ENCODE measurements around the gene PRKX.

Gene PRKX

GRCh38 chrX:3599802-3600430 lies 113.5 kb downstream of the PRKX start:
- Histone ChIP-seq H3K9me3 (ENCODE audit: insufficient read depth, low read length) (no peaks in the 10 kb centered on the region), H3K36me3 (ENCODE audit: low read length) (no peaks in the 10 kb centered on the region), H3K27ac (ENCODE audit: low read depth, low read length) (no peak overlapping the region), H3F3A (ENCODE audit: insufficient read depth) (no peaks in the 10 kb centered on the region), H3K9me2 (replicated peaks; ENCODE audit: insufficient read depth, low read length) (no peaks in the 10 kb centered on the region), H3K9ac (ENCODE audit: low read length) (no peak overlapping the region), H4K20me1 (ENCODE audit: low read depth, low read length) (no peaks in the 10 kb centered on the region), H3K4me3 (ENCODE audit: insufficient read depth, low read length, poor library complexity, severe bottlenecking) (no peak overlapping the region), H2AFZ (ENCODE audit: low read depth, low read length, severe bottlenecking) (no peak overlapping the region), H3K27me3 (ENCODE audit: low read length) (no peaks in the 10 kb centered on the region), H3K79me2 (ENCODE audit: insufficient read depth, low read length) (no peaks in the 10 kb centered on the region), H3K4me2 (ENCODE audit: low read depth, low read length, poor library complexity, severe bottlenecking) (no peak overlapping the region)
- TF ChIP-seq CTCF (IDR thresholded peaks at IDR 0.05; ENCODE audit: insufficient read depth, low read length, poor library complexity, severe bottlenecking) = no peak
- no peak for TF ChIP-seq EZH2phosphoT487 (conservative IDR thresholded peaks at IDR 0.05; ENCODE audit: low read length)

DNA sequence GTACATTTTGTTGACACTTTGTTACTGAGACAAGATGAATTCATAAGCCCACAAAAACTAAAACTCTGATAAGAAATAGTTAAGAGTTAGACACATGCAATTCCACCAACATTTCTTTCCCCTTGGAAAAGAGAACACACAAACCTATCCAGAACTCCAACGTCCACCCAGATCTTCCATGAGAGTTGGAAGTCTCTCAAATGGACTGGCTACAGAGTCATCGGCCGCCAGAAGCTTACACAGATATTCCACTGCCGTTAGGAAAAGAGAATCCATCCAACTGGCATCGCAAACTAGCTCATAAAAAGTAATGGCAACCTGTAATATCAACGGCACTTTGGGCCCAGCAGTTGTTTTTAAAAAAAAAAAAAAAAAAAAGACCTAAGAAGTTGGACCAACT lies 114.7 kb downstream of the PRKX start:
- Histone ChIP-seq H3K9me3 (ENCODE audit: insufficient read depth, low read length) (no peaks in the 10 kb centered on the region), H3K27ac (ENCODE audit: low read depth, low read length) (no peak overlapping the region), H3K4me3 (ENCODE audit: insufficient read depth, low read length, poor library complexity, severe bottlenecking) (no peak overlapping the region), H3K9me2 (replicated peaks; ENCODE audit: insufficient read depth, low read length) (no peaks in the 10 kb centered on the region), H3F3A (ENCODE audit: insufficient read depth) (no peaks in the 10 kb centered on the region), H4K20me1 (ENCODE audit: low read depth, low read length) (no peaks in the 10 kb centered on the region), H3K4me2 (ENCODE audit: low read depth, low read length, poor library complexity, severe bottlenecking) (no peak overlapping the region), H3K79me2 (ENCODE audit: insufficient read depth, low read length) (no peaks in the 10 kb centered on the region), H3K27me3 (ENCODE audit: low read length) (no peaks in the 10 kb centered on the region), H3K36me3 (ENCODE audit: low read length) (no peaks in the 10 kb centered on the region), H2AFZ (ENCODE audit: low read depth, low read length, severe bottlenecking) (no peak overlapping the region), H3K9ac (ENCODE audit: low read length) (no peak overlapping the region)
- TF ChIP-seq CTCF (IDR thresholded peaks at IDR 0.05; ENCODE audit: insufficient read depth, low read length, poor library complexity, severe bottlenecking) = no peak
- no peak for TF ChIP-seq EZH2phosphoT487 (conservative IDR thresholded peaks at IDR 0.05; ENCODE audit: low read length)

GRCh38 chrX:3598046-3598605 lies 115.3 kb downstream of the PRKX start:
- H3K4me2 ChIP-seq (ENCODE audit: low read depth, low read length, poor library complexity, severe bottlenecking) = no peak overlapping the region
- no peak overlapping the region for H3K9ac ChIP-seq (ENCODE audit: low read length)
- H2AFZ ChIP-seq (ENCODE audit: low read depth, low read length, severe bottlenecking) = no peak overlapping the region
- H3K36me3 ChIP-seq (ENCODE audit: low read length) = no peaks in the 10 kb centered on the region
- TF ChIP-seq EZH2phosphoT487 (conservative IDR thresholded peaks at IDR 0.05; ENCODE audit: low read length) = no peak
- H3K27me3 ChIP-seq (ENCODE audit: low read length) = no peaks in the 10 kb centered on the region
- no peak overlapping the region for H3K27ac ChIP-seq (ENCODE audit: low read depth, low read length)
- no peaks in the 10 kb centered on the region for H4K20me1 ChIP-seq (ENCODE audit: low read depth, low read length)
- H3K4me3 ChIP-seq (ENCODE audit: insufficient read depth, low read length, poor library complexity, severe bottlenecking) = no peak overlapping the region
- H3F3A ChIP-seq (ENCODE audit: insufficient read depth) = no peaks in the 10 kb centered on the region
- H3K9me3 ChIP-seq (ENCODE audit: insufficient read depth, low read length) = no peaks in the 10 kb centered on the region
- no peaks in the 10 kb centered on the region for H3K9me2 ChIP-seq (replicated peaks; ENCODE audit: insufficient read depth, low read length)
- H3K79me2 ChIP-seq (ENCODE audit: insufficient read depth, low read length) = no peaks in the 10 kb centered on the region

GRCh38 chrX:3592184-3592583 lies 121.3 kb downstream of the PRKX start:
- Histone ChIP-seq H3K27ac (ENCODE audit: low read depth, low read length) (no peak overlapping the region), H2AFZ (ENCODE audit: low read depth, low read length, severe bottlenecking) (no peak overlapping the region), H3K36me3 (ENCODE audit: low read length) (no peaks in the 10 kb centered on the region), H3K4me3 (ENCODE audit: insufficient read depth, low read length, poor library complexity, severe bottlenecking) (no peak overlapping the region), H3K9me3 (ENCODE audit: insufficient read depth, low read length) (no peaks in the 10 kb centered on the region), H3K4me2 (ENCODE audit: low read depth, low read length, poor library complexity, severe bottlenecking) (no peak overlapping the region), H3K27me3 (ENCODE audit: low read length) (no peaks in the 10 kb centered on the region), H3K9me2 (replicated peaks; ENCODE audit: insufficient read depth, low read length) (no peaks in the 10 kb centered on the region), H3F3A (ENCODE audit: insufficient read depth) (no peaks in the 10 kb centered on the region), H3K79me2 (ENCODE audit: insufficient read depth, low read length) (no peaks in the 10 kb centered on the region), H4K20me1 (ENCODE audit: low read depth, low read length) (no peaks in the 10 kb centered on the region), H3K9ac (ENCODE audit: low read length) (no peak overlapping the region)
- TF ChIP-seq EZH2phosphoT487 (conservative IDR thresholded peaks at IDR 0.05; ENCODE audit: low read length) = no peak
- TF ChIP-seq CTCF (IDR thresholded peaks at IDR 0.05; ENCODE audit: insufficient read depth, low read length, poor library complexity, severe bottlenecking) = no peak

Data from SU-DHL-6 (cell line).